Stimulated activated naive B cell treated with anti-CD40 and anti-IgM and Interleukin-4, amounts not matched to agents 10 μg/mL and 1 μg/mL and 100 μg/mL, for 72 hours (primary cell): ENCODE data around the gene SHOC2.

Source experiments
- ATAC-seq, 2 donors: fragments of 150-1000 bp; cut with Tn5 transposase; replicated peaks; 2 replicates each; pipeline ENCODE4 v1.10.0; 2021; ENCODE audit warnings: moderate library complexity in 1 of 2
- DNase-seq: peaks from one replicate; pipeline ENCODE4 v3.0.0; 2021
- H3K27ac Mint-ChIP-seq: one replicate; pipeline ENCODE4 v1.8.0; 2022; ENCODE audit warnings: mild to moderate bottlenecking, mixed read lengths
- H3K27me3 Mint-ChIP-seq, 2 donors: one replicate each; pipeline ENCODE4 v1.8.0; 2022; ENCODE audit warnings: mixed read lengths in 2 of 2
- H3K36me3 Mint-ChIP-seq, 2 donors: one replicate each; pipeline ENCODE4 v1.8.0; 2022; ENCODE audit warnings: mixed read lengths in 2 of 2, mild to moderate bottlenecking in 1 of 2
- H3K4me1 Mint-ChIP-seq, 2 donors: one replicate each; pipeline ENCODE4 v1.8.0; 2022; ENCODE audit warnings: mixed read lengths in 2 of 2, mild to moderate bottlenecking in 1 of 2
- H3K4me3 Mint-ChIP-seq, 2 donors: one replicate each; pipeline ENCODE4 v1.8.0; 2022; ENCODE audit warnings: mild to moderate bottlenecking in 2 of 2, mixed read lengths in 2 of 2, moderate library complexity in 1 of 2
- H3K9me3 Mint-ChIP-seq, 2 donors: one replicate each; pipeline ENCODE4 v1.8.0; 2022; ENCODE audit warnings: mixed read lengths in 2 of 2, mild to moderate bottlenecking in 1 of 2

SHOC2 gene

GRCh38 chr10:110971638-110972037, 52.2 kb downstream of the SHOC2 start:
- Mint-ChIP-seq H3K27ac (no peak overlapping the region), H3K36me3 (peaks cover 31 to 46% of the 10 kb centered on the region in 2 donors)

GRCh38 chr10:110972231-110973134, 53.1 kb downstream of the SHOC2 start:
- Mint-ChIP-seq H3K9me3 (peaks cover 0 to 3% of the 10 kb centered on the region in 2 donors), H3K4me1 (peaks cover 34 to 67% of the 10 kb centered on the region in 2 donors)
- ATAC-seq, result no peak

More at GRCh38 chr10:110971638-110972037, 52.2 kb downstream of the SHOC2 start:
- ATAC-seq (no peak), DNase-seq (no peak)
- H3K4me1 Mint-ChIP-seq, result peaks cover 36 to 59% of the 10 kb centered on the region in 2 donors
- peaks cover 0 to 3% of the 10 kb centered on the region in 2 donors for H3K9me3 Mint-ChIP-seq
- H3K4me3 Mint-ChIP-seq, result no peak overlapping the region
- no peaks in the 10 kb centered on the region for H3K27me3 Mint-ChIP-seq

GRCh38 chr10:110973400-110973799, 54.0 kb downstream of the SHOC2 start:
- no peaks in the 10 kb centered on the region for H3K27me3 Mint-ChIP-seq
- DNase-seq (no peak), ATAC-seq (peak; percentile 79 to 85)
- peaks cover 36 to 75% of the 10 kb centered on the region in 2 donors for H3K4me1 Mint-ChIP-seq
- peak overlapping the region in 1 of 2 donors; percentile 28 for H3K4me3 Mint-ChIP-seq
- H3K9me3 Mint-ChIP-seq, result peaks cover 0 to 3% of the 10 kb centered on the region in 2 donors
- H3K36me3 Mint-ChIP-seq, result peaks cover 36 to 57% of the 10 kb centered on the region in 2 donors
- H3K27ac Mint-ChIP-seq, result no peak overlapping the region

More at GRCh38 chr10:110972231-110973134, 53.1 kb downstream of the SHOC2 start:
- peak overlapping the region in 1 of 2 donors; percentile 36 for H3K4me3 Mint-ChIP-seq
- no peaks in the 10 kb centered on the region for H3K27me3 Mint-ChIP-seq
- H3K36me3 Mint-ChIP-seq, result peaks cover 32 to 53% of the 10 kb centered on the region in 2 donors
- DNase-seq, result no peak
- H3K27ac Mint-ChIP-seq, result peak overlapping the region; percentile 90

GRCh38 chr10:110976577-110976976, 57.2 kb downstream of the SHOC2 start:
- H3K27me3 Mint-ChIP-seq, result no peaks in the 10 kb centered on the region
- ATAC-seq (no peak), DNase-seq (no peak)
- peaks cover 39 to 66% of the 10 kb centered on the region in 2 donors for H3K36me3 Mint-ChIP-seq
- H3K4me1 Mint-ChIP-seq, result peaks cover 42 to 82% of the 10 kb centered on the region in 2 donors
- no peak overlapping the region for H3K4me3 Mint-ChIP-seq
- H3K27ac Mint-ChIP-seq, result peak overlapping the region; percentile 7
- peaks cover 4 to 7% of the 10 kb centered on the region in 2 donors for H3K9me3 Mint-ChIP-seq

- Mint-ChIP-seq H3K9me3 (peaks cover 4 to 7% of the 10 kb centered on the region in 2 donors), H3K27ac (peak overlapping the region; percentile 39), H3K36me3 (peaks cover 39 to 62% of the 10 kb centered on the region in 2 donors), H3K27me3 (no peaks in the 10 kb centered on the region), H3K4me1 (peaks cover 37 to 76% of the 10 kb centered on the region in 2 donors), H3K4me3 (no peak overlapping the region)
- DNase-seq (no peak), ATAC-seq (no peak)
These were observed 58.3 kb downstream of the SHOC2 start for GRCh38 chr10:110977662-110978061.

GRCh38 chr10:110978204-110978603, 58.8 kb downstream of the SHOC2 start:
- Mint-ChIP-seq H3K4me3 (no peak overlapping the region), H3K27me3 (no peaks in the 10 kb centered on the region), H3K36me3 (peaks cover 40 to 62% of the 10 kb centered on the region in 2 donors), H3K4me1 (peaks cover 35 to 76% of the 10 kb centered on the region in 2 donors), H3K9me3 (peaks cover 4 to 9% of the 10 kb centered on the region in 2 donors), H3K27ac (peak overlapping the region; percentile 39)
- no peak for ATAC-seq
- DNase-seq, result no peak

GRCh38 chr10:110979611-110980010, 60.2 kb downstream of the SHOC2 start:
- ATAC-seq (no peak), DNase-seq (no peak)
- Mint-ChIP-seq H3K36me3 (peaks cover 45 to 71% of the 10 kb centered on the region in 2 donors), H3K27me3 (no peaks in the 10 kb centered on the region), H3K9me3 (peaks cover 4 to 14% of the 10 kb centered on the region in 2 donors), H3K27ac (no peak overlapping the region), H3K4me1 (peaks cover 35 to 76% of the 10 kb centered on the region in 2 donors), H3K4me3 (no peak overlapping the region)

GRCh38 chr10:110980807-110981206, 61.4 kb downstream of the SHOC2 start:
- Mint-ChIP-seq H3K9me3 (peaks cover 4 to 14% of the 10 kb centered on the region in 2 donors), H3K27ac (peak overlapping the region; percentile 27), H3K27me3 (no peaks in the 10 kb centered on the region), H3K4me3 (peak overlapping the region in 1 of 2 donors; percentile 33), H3K4me1 (peaks cover 31 to 72% of the 10 kb centered on the region in 2 donors), H3K36me3 (peaks cover 41 to 63% of the 10 kb centered on the region in 2 donors)
- DNase-seq (no peak), ATAC-seq (peak; percentile 39 to 67)

- H3K9me3 Mint-ChIP-seq, result peaks cover 4 to 14% of the 10 kb centered on the region in 2 donors
- H3K27me3 Mint-ChIP-seq, result no peaks in the 10 kb centered on the region
- peak overlapping the region; percentile 51 for H3K27ac Mint-ChIP-seq
- DNase-seq (no peak), ATAC-seq (peak in 1 of 2 donors; percentile 29)
- peaks cover 33 to 50% of the 10 kb centered on the region in 2 donors for H3K36me3 Mint-ChIP-seq
- H3K4me1 Mint-ChIP-seq, result peaks cover 28 to 54% of the 10 kb centered on the region in 2 donors
- no peak overlapping the region for H3K4me3 Mint-ChIP-seq
These were observed 64.1 kb downstream of the SHOC2 start for GRCh38 chr10:110983466-110983865.

GRCh38 chr10:110985497-110986275, 66.3 kb downstream of the SHOC2 start:
- peaks cover 13 to 49% of the 10 kb centered on the region in 2 donors for H3K4me1 Mint-ChIP-seq

GRCh38 chr10:110989016-110989415, 69.6 kb downstream of the SHOC2 start:
- peaks cover 0 to 1% of the 10 kb centered on the region in 2 donors for H3K9me3 Mint-ChIP-seq
- H3K36me3 Mint-ChIP-seq, result peaks cover 31 to 40% of the 10 kb centered on the region in 2 donors
- H3K27me3 Mint-ChIP-seq, result no peaks in the 10 kb centered on the region
- H3K4me3 Mint-ChIP-seq, result no peak overlapping the region
- no peak for DNase-seq
- H3K4me1 Mint-ChIP-seq, result peaks cover 14 to 43% of the 10 kb centered on the region in 2 donors
- ATAC-seq, result no peak
- no peak overlapping the region for H3K27ac Mint-ChIP-seq

More at GRCh38 chr10:110985497-110986275, 66.3 kb downstream of the SHOC2 start:
- Mint-ChIP-seq H3K9me3 (peaks cover 4 to 8% of the 10 kb centered on the region in 2 donors), H3K36me3 (peaks cover 36 to 47% of the 10 kb centered on the region in 2 donors), H3K4me3 (no peak overlapping the region), H3K27me3 (no peaks in the 10 kb centered on the region), H3K27ac (no peak overlapping the region)
- no peak for ATAC-seq
- DNase-seq, result no peak

- Mint-ChIP-seq H3K9me3 (peaks cover 0 to 1% of the 10 kb centered on the region in 2 donors), H3K27ac (peak overlapping the region; percentile 25), H3K27me3 (no peaks in the 10 kb centered on the region), H3K36me3 (peaks cover 27 to 39% of the 10 kb centered on the region in 2 donors), H3K4me3 (peak overlapping the region; percentile 9 to 17), H3K4me1 (peaks cover 19 to 46% of the 10 kb centered on the region in 2 donors)
- DNase-seq (no peak), ATAC-seq (no peak)
These were observed 72.8 kb downstream of the SHOC2 start for GRCh38 chr10:110992006-110992800.

GRCh38 chr10:110993024-110993693, 73.8 kb downstream of the SHOC2 start:
- H3K9me3 Mint-ChIP-seq, result peaks cover 0 to 1% of the 10 kb centered on the region in 2 donors
- ATAC-seq (peak in 1 of 2 donors; percentile 47), DNase-seq (no peak)
- peaks cover 19 to 45% of the 10 kb centered on the region in 2 donors for H3K4me1 Mint-ChIP-seq
- H3K27me3 Mint-ChIP-seq, result no peaks in the 10 kb centered on the region
- H3K4me3 Mint-ChIP-seq, result no peak overlapping the region
- no peak overlapping the region for H3K27ac Mint-ChIP-seq
- peaks cover 27 to 37% of the 10 kb centered on the region in 2 donors for H3K36me3 Mint-ChIP-seq
